GM12873 (cell line): ENCODE measurements around the gene BRMS1.

ENCODE experiments used
- CTCF ChIP-seq: IDR thresholded peaks from 2 replicates; pipeline ENCODE4 v1.5.1; 2012; ENCODE audit warnings: low read depth, mild to moderate bottlenecking, moderate library complexity, low read length, control low read depth; ENCODE audit not compliant: insufficient read depth; ENCODE audit errors: missing control alignments

The BRMS1 gene

DNA sequence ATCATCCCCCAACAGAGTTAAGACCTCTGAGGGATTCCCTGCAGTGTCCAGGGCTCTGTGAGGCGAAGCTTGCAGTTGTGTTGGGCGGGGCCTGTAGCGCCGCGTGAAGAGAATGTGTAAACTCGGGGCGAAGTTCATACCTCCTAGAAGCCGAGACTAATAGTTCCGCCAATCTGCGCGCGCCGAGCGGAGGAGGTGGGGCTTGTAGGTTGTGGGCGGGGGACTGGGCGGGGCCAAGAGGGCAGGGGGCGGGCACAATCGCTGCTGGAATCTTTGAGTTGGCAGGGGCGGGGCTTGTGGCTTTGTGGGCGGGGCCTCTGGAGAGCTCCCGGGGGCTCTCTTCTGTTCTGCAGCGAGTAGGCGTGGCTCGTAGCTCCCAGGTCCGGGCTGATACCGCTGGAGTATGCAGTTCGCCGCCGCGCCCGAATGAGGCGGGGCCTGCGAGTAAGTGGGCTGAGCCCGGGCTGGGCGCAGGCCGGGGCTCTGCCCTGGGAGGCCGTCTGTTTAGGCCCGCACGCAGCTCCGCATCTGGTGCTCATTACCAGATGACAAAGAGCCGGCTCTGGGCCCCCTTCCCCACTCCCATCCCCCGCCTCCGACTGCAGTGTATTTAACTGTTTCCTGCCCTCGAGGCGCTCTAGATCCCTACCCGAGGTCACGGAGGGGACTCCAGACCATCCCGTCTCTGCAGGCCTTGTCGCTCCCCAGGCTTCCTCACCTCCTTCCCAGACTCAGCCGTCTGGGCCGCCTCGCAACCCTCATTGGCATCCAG, 32.2 kb downstream of the BRMS1 start:
- TF ChIP-seq CTCF: no peak

DNA sequence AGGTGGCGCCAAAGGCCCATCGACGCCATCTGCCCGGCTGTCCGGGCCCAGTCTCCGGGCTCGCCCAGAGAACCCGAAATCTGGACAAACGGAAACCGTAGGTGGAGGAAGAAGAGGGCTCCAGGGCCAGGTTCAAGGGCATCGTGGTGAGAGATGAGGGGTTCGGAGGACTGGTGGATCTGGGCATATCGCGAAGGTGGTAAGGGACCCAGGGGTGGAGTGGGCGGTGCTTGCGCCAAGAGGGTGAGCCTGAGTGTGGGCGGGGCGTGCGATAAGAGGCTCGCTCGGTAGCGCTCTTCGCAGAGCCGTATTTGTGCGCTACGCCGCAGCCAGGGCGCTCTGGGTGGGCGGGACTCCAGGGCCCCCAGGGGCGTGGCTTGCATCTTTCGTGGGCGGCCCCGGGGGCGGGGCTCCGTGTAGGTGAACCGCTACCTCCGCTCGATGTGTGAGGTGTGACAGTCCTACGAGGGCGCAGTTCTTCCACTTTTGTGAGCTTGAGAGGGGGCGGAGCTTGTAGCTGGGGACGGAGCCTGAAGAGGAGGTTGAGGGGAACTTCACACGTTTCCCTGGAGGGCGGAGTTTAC, 32.8 kb downstream of the BRMS1 start:
- TF ChIP-seq CTCF: no peak

DNA sequence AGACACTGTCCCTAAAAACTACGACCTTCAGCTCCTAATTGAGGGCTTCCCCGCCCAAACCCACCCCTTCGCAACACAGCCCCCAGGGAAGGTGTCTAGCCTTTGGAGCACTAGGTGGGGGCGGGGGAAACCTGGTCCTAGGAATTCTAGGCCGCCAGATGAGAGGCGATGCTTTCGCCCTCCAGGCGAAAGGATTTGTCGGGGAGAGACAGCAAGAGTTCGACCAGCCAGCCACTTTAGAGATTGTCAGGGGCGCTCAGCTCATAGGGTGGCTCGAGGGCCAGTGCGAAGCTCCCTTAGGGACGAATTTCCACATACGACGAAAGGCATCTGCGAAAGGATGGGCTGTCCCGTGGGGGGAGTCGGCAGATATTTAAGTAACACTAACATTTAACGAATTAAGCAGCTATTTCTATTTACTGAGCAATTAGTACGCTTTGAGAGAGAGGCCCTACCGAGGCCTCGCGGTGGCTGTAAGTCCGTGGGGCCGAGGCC, 33.4 kb downstream of the BRMS1 start:
- peak; percentile 85 for TF ChIP-seq CTCF

- TF ChIP-seq CTCF: no peak
Observed at GRCh38 chr11:66310324-66310723, 34.6 kb downstream of the BRMS1 start.

DNA sequence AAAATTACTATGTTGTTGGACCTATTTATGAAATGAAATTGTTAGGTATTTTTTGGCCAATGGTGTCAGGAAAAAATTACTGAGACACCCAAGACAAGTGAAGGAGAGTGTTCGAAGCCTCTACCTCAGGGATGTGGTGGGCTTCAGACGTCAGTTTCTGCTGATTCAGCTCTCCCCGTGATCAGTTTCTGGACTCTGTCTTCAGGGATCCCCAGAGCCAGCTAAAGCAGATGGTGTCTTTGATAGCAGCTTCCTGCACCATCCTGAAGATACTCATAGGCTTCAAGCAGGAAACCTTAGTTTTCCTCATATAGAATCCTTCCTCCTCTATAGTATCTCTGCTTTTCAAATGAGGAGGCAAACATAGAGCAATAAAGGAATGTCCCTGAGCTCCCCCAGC, 35.4 kb downstream of the BRMS1 start:
- TF ChIP-seq CTCF: no peak

GRCh38 chr11:66302656-66303055, 42.2 kb downstream of the BRMS1 start:
- TF ChIP-seq CTCF: no peak

DNA sequence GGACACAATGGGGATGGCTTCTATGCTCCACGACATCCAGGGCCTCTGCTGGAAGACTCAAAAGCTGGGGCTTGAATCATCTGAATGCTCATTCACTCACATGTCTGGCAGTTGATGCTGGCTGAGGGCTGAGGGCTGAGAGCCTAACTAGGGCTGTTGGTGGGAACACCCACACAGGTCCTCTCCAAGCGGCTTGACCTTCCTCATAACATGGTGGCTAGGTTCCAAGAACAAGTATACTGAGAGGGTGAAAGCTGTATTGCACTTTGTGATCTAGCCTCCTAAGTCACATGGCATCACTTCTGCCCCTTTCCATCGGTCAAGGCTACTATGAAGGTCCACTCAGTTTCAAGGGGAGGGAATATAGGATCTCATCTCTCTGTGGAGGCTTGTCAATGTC, 45.7 kb downstream of the BRMS1 start:
- no peak for TF ChIP-seq CTCF
